HG03097 (cell line): ENCODE data around the gene F7.
"Not testable (repeated sequence)": the region's sequence is repeated elsewhere in the genome, so short reads cannot be mapped to it uniquely, and the experiment has no call there.

Experiments
- ATAC-seq: cut with Tn5 transposase; IDR thresholded peaks from one replicate; pipeline ENCODE4 v1.9.1; 2021; ENCODE audit not compliant: unreplicated experiment, low FRiP score

Gene F7

DNA sequence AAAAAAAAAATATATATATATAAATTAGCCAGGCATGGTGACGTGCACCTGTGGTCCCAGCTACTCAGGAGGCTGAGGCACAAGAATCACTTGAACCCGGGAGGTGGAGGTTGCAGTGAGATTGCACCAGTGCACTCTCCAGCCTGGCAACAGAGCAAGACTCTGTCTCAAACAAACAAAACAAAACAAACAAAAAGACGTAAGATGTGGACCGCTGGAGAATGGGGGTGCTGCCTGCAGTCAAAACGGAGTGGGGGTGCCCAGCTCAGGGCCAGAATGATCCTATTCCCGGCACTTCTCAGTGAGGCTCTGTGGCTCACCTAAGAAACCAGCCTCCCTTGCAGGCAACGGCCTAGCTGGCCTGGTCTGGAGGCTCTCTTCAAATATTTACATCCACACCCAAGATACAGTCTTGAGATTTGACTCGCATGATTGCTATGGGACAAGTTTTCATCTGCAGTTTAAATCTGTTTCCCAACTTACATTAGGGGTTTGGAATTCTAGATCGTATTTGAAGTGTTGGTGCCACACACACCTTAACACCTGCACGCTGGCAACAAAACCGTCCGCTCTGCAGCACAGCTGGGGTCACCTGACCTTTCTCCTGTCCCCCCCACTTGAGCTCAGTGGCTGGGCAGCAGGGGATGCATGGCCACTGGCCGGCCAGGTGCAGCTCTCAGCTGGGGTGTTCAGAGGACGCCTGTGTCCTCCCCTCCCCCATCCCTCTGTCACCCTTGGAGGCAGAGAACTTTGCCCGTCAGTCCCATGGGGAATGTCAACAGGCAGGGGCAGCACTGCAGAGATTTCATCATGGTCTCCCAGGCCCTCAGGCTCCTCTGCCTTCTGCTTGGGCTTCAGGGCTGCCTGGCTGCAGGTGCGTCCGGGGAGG lies at the start of gene F7:
F7 (plus strand) TSS at position 760 of the 889 bp plus-strand sequence; CDS start at position 811, 51 bp downstream.
- ATAC-seq, result no peak

DNA sequence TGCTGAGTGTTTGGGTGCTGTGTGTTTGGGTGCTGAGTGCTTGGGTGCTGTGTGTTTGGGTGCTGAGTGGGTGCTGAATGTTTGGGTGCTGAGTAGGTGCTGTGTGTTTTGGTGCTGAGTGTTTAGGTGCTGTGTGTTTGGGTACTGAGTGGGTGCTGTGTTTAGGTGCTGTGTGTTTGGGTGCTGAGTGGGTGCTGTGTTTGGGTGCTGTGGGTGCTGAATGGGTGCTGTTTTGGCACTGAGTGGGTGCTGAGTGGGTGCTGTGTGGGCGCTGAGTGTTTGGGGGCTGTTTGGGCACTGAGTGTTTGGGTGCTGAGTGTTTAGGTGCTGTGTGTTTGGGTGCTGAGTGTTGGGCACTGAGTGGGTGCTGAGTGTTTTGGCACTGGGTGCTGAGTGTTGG lies 48.5 kb upstream of the F7 start:
- no peak for ATAC-seq

DNA sequence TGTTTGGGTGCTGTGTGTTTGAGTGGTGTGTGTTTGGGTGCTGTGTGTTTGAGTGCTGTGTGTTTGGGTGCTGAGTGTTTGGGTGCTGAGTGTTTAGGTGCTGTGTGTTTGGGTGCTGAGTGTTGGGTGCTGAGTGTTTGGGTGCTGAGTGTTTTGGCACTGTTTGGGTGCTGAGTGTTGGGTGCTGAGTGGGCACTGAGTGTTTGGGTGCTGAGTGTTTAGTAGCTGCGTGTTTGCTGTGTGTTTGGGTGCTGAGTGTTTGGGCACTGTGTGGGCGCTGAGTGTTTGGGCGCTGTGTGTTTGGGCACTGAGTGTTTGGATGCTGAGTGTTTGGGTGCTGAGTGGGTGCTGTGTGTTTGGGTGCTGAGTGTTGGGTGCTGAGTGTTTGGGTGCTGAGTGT lies 48.0 kb upstream of the F7 start:
- ATAC-seq, result not testable (repeated sequence)

DNA sequence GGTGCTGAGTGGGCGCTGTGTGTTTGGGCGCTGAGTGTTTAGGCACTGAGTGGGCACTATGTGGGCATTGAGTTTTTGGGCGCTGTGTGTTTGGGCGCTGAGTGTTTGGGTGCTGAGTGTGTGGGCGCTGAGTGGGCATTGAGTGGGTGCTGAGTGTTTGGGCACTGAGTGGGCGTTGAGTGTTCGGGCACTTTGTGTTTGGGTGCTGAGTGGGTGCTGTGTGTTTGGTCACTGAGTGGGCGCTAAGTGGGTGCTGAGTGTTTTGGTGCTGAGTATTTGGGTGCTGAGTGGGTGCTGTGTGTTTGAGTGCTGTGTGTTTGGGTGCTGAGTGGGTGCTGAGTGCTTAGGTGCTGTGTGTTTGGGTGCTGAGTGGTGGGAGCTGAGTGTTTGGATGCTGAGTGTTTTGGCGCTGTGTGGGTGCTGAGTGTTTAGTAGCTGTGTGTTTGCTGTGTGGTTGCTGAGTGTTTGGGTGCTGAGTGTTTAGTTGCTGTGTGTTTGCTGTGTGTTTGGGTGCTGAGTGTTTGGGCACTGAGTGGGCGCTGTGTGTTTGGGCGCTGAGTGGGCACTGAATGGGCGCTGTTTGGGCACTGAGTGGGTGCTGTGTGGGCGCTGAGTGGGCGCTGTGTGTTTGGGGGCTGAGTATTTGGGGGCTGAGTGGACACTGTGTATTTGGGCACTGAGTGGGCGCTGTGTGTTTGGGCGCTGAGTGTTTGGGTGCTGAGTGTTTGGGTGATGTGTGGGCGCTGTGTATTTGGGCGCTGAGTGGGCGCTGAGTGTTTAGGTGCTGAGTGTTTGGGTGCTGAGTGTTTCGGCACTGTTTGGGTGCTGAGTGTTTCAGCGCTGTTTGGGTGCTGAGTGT lies 47.2 kb upstream of the F7 start:
- no peak for ATAC-seq

DNA sequence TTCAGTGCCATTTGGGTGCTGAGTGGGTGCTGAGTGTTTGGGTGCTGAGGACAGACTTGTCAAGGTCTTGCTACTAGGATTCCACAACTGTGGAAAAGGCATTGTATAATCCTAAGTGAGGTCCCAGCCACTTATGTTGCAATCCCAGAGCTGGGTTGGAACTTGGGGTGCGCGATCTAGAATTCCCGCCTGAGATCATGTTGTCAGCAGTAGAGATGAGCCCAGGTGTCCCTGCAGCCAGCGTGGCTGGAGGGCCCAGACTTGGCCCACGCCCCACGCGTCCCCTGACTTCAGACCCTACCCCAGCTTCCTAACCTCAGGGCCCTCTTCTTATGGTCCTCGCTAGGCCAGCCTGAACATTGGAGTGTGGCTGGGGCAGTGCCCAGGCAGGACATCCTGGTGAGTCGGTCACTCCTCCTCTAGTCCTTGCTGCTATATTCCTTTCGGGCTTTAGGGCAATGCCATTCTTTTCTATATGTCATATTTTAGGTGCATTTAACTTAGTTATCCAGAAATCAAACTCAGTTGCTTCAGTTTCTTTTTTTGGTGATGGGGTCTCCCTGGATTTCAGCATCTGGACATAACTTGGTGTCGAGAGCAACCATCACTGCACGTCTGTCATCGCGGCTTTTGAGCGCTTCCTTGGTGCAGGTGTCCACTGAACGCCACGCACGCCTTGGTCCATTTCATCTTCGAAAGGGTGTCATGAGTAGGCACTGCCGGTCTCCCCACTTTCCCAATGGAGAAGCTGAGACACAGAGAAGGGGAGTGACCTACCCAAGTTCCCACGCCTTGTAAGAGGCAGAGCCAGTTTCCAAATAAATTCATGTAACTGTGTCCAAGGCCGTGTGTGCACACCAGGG lies 46.4 kb upstream of the F7 start:
- ATAC-seq, result no peak

DNA sequence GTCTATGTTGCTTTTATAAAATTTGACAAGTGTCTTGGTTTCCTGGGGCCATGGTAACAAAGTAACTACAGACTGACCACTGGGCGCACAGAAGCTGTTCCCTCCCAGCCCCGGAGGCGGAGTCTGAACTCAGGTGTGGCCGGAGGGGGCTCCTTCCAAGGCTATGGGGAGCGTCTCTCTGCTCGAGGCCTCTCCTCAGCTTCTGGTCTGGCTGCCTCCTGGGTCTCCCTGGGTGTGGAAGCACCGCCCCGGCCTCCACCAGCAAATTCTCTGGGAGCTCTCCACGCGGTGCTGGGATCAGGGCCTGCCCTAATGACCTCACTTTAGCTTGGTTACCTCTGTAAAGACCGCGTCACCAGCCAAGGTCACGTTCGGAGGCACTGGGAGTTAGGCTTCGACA lies 45.7 kb upstream of the F7 start:
- no peak for ATAC-seq

DNA sequence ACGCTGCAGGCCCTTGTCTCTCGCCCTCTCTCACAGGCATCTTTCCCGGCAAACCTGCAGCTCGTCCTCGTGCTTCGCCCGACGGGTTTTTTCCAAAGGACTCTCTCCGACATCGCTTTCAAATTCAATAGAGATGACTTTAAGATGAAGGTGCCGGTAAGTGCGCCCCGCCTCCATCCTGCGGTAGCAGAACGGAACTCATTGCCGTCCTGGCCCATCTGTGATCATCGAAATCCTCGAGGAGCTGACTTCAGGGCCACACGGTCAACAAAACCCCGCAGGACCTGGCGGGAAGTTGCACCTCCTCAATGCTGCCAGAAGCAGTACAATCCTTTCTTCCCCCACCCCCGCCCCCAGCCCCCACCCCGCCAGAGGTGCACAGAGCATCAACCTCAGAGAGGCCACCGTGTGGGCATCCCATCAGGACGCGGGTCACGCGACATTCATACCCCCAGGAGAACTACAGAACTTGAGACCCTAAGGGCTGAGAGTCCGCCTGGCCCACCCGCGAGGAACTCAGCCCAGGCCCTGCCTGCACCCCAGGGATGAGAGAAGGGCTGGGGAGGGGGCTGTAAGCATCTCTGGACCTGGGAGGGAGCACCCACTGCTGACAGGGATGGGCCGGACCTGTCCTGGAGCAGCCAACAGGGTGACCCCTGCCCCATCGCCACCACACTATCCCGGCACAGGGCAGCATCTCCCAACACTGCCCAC lies 44.9 kb upstream of the F7 start:
- no peak for ATAC-seq

DNA sequence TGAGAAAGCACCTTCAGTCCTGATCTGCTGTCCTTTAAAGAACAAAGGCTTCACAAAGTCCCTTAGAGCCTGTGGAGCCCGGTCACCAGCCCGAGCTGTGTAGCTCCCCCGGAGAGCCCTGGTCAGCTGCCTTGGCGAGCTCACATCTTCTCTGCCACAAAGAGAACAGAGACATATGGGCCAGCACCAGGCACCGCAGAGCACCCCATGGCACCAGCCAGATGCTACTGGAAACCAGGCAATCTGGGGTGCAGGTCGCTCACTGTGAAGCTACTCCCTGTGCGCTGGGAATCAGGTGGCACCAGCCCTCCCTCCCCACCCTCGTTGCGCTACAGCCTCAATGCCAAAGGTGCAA lies 44.3 kb upstream of the F7 start:
- ATAC-seq, result no peak

DNA sequence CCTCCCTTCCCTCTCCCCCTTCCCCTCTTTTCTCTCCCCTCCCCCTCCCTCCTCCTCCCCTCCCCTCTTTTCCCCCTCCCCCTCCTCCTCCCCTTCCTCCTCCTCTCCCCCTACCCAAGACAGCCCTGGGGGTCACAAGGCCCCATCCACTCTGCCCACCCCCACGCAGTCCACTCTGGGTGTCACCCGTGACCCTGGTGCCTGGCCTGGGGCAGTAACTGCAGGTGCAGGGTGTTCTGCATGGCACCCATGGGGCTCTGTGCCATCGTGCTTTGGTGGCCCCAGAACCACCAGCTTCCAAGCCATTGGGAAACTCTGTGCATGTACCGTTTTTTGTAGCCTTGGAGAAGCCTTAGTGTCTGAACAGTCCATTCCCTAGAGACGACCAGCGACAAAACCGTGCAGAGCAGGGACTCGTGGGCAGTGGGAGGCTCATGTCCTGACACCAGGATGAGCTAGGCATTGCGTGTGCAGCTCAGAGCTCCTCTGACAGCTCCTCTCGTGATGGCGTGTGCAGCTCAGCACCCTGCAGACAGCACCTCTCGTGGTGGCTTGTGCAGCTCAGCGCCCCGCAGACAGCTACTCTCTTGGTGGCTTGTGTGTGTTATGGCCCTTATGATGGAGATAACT lies 43.7 kb upstream of the F7 start:
- ATAC-seq, result no peak

DNA sequence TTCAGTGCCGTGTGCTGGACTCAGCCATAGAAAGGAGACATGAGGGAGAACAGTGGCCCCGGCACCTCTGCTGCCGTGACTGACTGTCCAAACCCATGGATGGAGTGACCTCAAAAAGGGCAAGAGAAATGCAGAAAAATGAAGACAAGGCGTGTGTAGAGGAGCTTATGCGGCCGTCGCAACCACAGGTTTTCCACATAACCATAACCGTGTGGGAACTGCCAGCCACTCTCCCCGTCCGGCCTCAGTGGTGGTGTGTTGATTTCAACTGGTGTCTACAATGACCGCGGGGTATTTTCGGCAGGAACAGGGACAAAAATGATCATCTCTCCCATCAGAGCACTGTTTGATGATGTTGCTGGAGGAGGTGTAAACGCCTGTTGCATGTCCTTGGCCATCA lies 42.9 kb upstream of the F7 start:
- ATAC-seq, result no peak

DNA sequence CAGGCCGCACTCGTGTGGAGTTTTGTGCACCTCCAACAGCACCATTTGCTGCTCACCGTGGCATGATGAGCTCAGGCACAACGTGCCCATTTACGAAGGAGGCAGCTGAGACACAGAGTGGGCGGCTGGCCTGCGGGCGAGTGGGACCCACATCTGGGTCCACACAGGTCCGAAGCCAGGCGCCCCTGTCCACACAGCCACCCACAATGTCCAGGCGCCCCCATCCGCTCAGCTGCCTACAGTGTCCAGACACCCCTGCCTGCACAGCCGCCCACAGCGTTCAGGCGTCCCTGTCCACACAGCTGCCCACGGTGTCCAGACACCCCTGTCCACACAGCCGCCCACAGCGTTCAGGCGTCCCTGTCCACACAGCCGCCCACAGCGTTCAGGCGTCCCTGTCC lies 42.5 kb upstream of the F7 start:
- ATAC-seq, result no peak

DNA sequence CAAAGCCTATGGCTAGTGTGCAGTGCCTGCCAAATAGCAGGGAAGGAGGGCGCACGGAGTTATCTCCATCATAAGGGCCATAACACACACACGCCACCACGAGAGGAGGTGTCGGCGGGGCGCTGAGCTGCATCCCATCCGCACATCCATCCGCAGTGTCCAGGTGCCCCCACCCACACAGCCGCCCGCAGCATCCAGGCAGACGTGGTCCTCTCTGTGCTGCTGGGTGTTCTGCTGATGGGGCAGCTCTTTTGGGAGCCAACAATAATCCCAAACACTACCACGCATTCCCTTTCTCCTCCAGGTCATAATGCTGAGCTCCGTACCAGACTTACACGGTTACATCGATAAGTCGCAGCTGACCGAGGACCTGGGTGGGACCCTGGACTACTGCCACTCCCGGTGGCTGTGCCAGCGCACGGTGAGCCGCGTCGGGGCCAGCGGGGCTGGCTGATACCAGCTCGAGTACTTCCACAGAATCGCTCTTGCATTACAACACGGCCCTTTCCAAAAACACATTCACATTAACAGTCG lies 41.5 kb upstream of the F7 start:
- no peak for ATAC-seq

DNA sequence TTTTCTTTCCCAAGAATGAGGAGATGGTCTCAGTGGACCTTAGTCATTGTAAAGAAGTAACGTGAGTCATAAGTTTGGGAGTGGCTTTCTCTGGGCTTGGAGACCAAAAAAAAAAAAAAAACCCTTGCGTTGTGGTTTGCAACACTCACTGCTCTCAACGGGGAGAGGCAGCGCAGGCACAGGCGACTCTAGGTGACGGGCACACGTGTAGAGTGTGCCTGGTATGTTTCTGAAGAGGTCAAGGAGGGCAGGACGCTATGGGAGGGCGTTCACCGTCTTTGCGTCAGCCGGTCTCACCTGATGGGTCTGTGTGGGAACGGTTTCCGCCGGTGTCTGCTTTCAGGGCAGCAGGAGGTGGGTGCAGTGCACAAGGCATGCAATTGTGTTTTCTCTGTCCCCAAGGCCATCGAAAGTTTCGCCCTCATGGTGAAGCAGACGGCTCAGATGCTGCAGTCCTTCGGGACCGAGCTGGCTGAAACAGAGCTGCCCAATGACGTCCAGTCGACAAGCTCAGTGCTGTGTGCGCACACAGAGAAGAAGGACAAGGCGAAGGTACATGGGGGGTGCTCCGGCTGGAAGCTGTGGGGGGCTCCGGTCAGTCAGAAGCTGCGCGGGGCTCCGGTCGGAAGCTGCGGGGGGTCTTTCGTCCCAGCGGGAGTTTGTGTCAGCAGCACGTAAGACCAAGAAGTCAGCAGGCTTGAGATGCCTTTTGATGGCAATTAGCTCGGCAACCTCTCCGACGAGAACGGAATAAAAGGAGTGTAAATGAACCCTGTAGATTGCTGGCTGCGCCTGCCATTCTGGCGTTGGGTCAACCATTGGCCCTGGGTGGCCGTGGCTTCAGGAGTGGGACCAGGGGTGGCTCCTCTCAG lies 40.8 kb upstream of the F7 start:
- no peak for ATAC-seq

DNA sequence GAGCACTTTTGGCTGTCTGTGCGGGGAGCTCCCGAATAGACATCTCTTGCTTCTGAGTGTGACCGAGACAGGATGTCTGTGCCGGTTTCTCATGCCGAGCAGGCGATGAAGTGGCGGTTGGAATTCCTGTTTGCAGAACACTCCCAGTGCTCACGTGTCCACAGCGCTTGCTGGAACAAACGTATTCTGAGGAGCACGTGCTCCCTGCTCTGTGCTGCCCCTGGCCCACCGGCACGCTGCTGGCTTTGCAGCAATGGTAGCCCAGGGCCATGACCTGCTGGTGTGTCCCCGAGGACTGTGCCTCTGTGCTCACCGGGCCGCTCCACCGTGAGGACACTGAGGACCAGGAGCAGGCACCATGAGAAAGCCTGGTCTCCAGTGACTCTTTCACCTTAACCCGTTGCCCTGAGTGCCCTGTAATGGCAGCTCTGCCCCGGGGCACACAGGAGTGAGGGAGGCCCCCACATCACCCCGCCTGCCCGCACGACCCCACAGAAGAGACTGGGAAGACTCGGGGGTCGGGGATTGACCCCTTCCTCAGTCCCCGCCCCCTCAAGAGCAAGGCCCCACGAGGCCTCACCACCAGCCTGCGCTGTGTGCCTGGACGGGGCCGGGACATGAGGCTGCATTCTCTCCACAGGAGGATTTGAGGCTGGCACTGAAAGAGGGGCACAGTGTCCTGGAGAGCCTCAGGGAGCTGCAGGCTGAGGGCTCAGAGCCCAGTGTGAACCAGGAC lies 40.0 kb upstream of the F7 start:
- ATAC-seq, result no peak

DNA sequence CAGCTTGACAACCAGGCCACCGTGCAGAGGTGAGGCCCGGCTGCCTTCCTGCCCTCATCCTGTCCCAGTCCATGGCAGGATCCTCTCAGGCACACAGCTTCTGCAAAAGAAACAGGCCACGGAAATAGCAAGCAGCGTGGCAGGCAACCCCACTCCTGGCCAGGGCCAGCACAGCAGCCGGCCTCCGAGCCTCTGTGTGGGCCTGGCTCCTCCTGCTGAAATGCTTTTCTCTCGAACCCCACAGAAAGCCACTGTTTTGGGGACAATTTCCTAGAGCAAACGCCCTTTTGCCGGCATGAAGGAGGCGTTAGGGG lies 39.5 kb upstream of the F7 start:
- no peak for ATAC-seq

DNA sequence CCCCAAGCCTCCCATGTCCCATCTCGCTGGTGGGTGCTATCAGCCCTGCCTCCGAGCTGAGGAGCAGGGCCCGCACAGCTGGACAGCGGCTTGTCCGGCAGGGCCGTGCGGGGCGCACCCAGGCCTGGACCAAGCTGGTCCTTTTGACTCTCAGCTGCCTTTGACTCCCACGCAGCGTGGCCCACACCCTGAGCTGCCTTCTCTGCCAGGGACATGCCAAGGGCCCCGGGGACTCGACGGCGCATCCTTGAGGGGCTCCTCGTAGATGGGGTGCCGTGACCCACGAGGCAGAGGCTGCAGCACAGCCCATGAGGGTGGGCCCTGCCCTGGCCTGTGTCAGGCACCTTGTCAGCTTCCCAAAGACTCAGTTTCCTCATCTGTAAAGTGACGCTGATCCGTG lies 38.8 kb upstream of the F7 start:
- ATAC-seq, result no peak

DNA sequence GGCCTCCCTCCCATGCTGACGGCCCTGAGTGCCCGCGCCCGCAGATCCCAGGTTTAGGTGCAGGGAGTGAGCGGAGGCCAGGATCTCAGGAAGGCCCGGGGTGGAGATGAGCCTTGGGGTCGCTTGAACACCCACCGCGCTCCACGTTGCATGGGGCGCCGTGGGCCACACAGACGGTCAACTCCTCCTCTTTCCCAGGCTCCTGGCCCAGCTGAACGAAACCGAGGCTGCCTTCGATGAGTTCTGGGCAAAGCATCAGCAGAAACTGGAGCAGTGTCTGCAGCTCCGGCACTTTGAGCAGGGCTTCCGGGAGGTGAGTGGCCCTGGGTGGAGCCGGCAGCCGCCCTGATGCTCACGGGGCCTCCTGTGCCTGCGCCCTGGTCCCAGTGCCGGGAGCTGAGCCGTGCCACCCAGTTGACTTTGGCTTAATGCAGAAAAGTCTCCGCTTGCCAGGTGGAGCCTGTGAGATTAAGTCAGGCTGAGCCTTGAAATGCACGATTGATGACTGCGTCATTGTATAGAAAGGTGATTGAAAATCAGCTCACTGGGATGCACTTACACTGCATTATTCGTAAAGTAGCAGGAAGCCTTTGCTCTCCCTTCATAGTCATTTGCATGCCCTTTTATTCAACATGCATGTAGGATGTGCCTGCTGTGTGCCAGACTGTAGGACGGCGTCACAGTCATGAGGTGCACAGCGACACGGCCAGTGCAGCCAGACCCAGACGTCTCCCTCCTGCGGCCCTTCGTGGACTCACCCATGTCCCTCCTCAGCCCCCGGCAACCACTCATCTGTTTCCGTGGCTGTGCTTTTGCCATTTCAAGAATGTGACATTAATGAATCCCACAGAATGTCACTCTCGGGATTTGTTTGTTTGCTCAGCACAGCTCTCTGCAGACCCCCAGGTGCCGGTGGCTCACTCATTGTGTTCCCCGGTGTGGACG lies 35.5 kb upstream of the F7 start:
- ATAC-seq, result no peak
